Heart left ventricle (tissue), 16 donors: Measurements from ENCODE around the gene IFITM5. TPM values are rescaled to one million over a fixed set of nuclear protein-coding genes. Genes with fewer than 3 reads are reported as not detected.

Source experiments
- ATAC-seq, 4 donors: fragments of 200-7000 bp; cut with Tn5 transposase; one replicate each; pipeline ENCODE4 v1.9.1; 2020 to 2022; ENCODE audit warnings: moderate library complexity in 4 of 4, mild to moderate bottlenecking in 3 of 4, moderate number of reproducible peaks in 1 of 4
- DNase-seq, 5 donors: peaks; one replicate each; pipeline ENCODE4 v3.0.0-alpha.2; 2020
- H3K27ac ChIP-seq, 12 donors: fragments of 200-600 bp; sonication (generic) in 4 of 12; one replicate each; pipeline versions ENCODE4 v1.5.0 to v1.8.0; 2016 to 2022; ENCODE audit warnings: mild to moderate bottlenecking in 2 of 12
- H3K27me3 ChIP-seq, 9 donors: fragments of 200-600 bp; sonication (generic) in 2 of 9; one replicate each; pipeline versions ENCODE4 v1.5.1 to v1.8.0; 2016 to 2022; ENCODE audit warnings: mild to moderate bottlenecking in 3 of 9
- H3K36me3 ChIP-seq, 9 donors: fragments of 200-600 bp; sonication (generic) in 2 of 9; one replicate each; pipeline versions ENCODE4 v1.5.0 to v1.8.0; 2018 to 2022; ENCODE audit warnings: mild to moderate bottlenecking in 2 of 9
- H3K4me1 ChIP-seq, 12 donors: fragments of 200-600 bp; sonication (generic) in 4 of 12; one replicate each; pipeline versions ENCODE4 v1.5.0 to v1.8.0; 2016 to 2022; ENCODE audit warnings: mild to moderate bottlenecking in 3 of 12
- H3K4me3 ChIP-seq, 12 donors: fragments of 200-600 bp; sonication (generic) in 4 of 12; one replicate each; pipeline versions ENCODE4 v1.5.0 to v1.8.0; 2017 to 2022; ENCODE audit warnings: mild to moderate bottlenecking in 9 of 12, moderate library complexity in 4 of 12
- H3K9me3 ChIP-seq, 12 donors: fragments of 200-600 bp; sonication (generic) in 4 of 12; one replicate each; pipeline versions ENCODE4 v1.5.0 to v1.8.0; 2016 to 2022; ENCODE audit warnings: mild to moderate bottlenecking in 1 of 12
- POLR2A ChIP-seq, 2 donors: fragments of 450-650 bp; IDR thresholded peaks; one replicate each; pipeline ENCODE4 v1.6.1; 2017; ENCODE audit warnings: antibody characterized with exemption in 2 of 2, mild to moderate bottlenecking in 2 of 2, moderate library complexity in 2 of 2
- WGBS, 4 donors: extraction: QIAGEN DNeasy Blood & Tissue Kit in 2 of 4; methylation state at CpG; one replicate each; pipeline versions ENCODE4 v1.1.5 to v1.1.7; 2013 to 2018; 5-methylcytosine and 5-hydroxymethylcytosine counted together
- intact Hi-C, 10 donors: fragments of 100-400 bp; cut with DNase I; formaldehyde crosslinking; loops; one replicate each; pipeline versions ENCODE4 v1.11.1 to v1.14.2; 2022
- polyA plus RNA-seq, 2 donors: library from polyadenylated mRNA; stranded (reverse); fragments of 200-250 nt; gene quantifications; one replicate each; pipeline ENCODE4 v1.2.3, GENCODE V29; 2013
- total RNA-seq, 9 donors: library from RNA; depleted of rRNA in 2 of 9; stranded (reverse); fragments of >200 nt in 2 of 9; fragmentation: NEBNext Ultra II Directional in 3 of 9; extraction: Animal tissue kit (Norgen Biotek cat#: 25700) in 3 of 9; gene quantifications; one replicate each; pipeline versions ENCODE4 v1.1.0 to v1.2.4, GENCODE V29; 2016 to 2023
- TF ChIP-seq, protein P1 (sequence below), 12 donors: fragments of 200-600 bp; sonication (generic) in 4 of 12; IDR thresholded peaks; one replicate each; pipeline versions ENCODE4 v1.5.0 to v1.8.0; 2018 to 2022; ENCODE audit warnings: antibody characterized with exemption in 12 of 12, mild to moderate bottlenecking in 5 of 12
- donor health status: ischemic (EF 13 %, LVEDD 7.1; RV severe dilation, severe dysfunction).
- donor health status: healthy with polysubstance abuse.
- donor health status: DM: no; HTN: yes; CAD: no.
- donor health status: DM: no; HTN: no; CAD: no.
- donor health status: ischemic (EF 25% LVEDD 6.9; RV normal size, moderate dysfunction).
- donor health status: ischemic (EF 25% LVEDD 5.7; RV mildly dilated, moderate dysfunction).
- donor health status: healthy.
- donor health status: DM: yes; HTN: yes; CAD: no.
- donor health status: ischemic (EF 35%, LVEDD 5.7; RV mildly dilated, moderate dysfunction).
- donor health status: nonischemic (EF 11% LVEDD 7.7; RV severe dilation, severe dysfunction).
- donor health status: DM: yes; HTN: yes; CAD: no.
- donor health status: PGD.
- donor health status: ischemic (EF 29% LVEDD 5.4; RV normal size, mild dysfunction).
- donor health status: nonischemic (EF 23%, LVEDD 6.1; RV moderate dilation, normal function).

The IFITM5 gene
- total and polyA plus RNA-seq, 11 donors: not detected

DNA sequence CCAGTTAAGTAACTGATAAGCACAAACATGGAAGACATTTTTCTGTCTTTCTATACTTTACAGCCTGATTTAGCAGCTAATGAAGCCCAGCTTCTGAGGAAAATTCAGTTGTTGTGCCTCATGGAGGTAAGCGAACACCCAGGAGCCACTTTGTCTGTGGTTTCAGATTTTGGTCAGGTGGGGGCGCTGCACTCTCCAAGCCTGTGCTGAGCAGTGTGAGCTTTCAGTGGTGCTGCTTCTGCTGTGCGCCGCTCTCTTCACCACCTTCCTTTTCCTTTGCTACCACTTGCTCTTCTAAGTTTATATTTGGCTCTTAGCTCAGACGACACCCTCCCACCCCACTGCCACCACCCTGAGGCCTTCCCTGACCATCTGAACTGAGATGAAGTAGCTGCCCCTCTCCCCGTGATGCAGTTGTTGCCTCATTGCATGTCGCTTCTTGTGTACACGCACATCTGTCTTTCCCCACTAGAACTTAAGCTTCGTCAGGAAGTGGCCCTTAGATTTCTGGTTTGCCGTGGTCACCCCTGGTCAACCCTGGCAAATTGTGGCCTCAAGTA is 48.5 kb downstream of the IFITM5 start:
- ATAC-seq (peak; percentile 33 to 84 (median 77)), DNase-seq (peak; percentile 39 to 75 (median 54))
- WGBS, 4 donors: 77 to 85% (median 80%) methylated on average over 10 of the region's 10 CpGs
- intact Hi-C loops: loop anchor here in 3 of 10 donors (5.0 to 10.0 kb wide), 3 partner anchors 41 to 124 kb away; no protein-coding TSS in a partner anchor
- no peaks in the 10 kb centered on the region for H3K27me3 ChIP-seq
- H3K36me3 ChIP-seq: peaks cover 5 to 80% (median 77%) of the 10 kb centered on the region in 9 donors
- TF ChIP-seq, protein P1, sequence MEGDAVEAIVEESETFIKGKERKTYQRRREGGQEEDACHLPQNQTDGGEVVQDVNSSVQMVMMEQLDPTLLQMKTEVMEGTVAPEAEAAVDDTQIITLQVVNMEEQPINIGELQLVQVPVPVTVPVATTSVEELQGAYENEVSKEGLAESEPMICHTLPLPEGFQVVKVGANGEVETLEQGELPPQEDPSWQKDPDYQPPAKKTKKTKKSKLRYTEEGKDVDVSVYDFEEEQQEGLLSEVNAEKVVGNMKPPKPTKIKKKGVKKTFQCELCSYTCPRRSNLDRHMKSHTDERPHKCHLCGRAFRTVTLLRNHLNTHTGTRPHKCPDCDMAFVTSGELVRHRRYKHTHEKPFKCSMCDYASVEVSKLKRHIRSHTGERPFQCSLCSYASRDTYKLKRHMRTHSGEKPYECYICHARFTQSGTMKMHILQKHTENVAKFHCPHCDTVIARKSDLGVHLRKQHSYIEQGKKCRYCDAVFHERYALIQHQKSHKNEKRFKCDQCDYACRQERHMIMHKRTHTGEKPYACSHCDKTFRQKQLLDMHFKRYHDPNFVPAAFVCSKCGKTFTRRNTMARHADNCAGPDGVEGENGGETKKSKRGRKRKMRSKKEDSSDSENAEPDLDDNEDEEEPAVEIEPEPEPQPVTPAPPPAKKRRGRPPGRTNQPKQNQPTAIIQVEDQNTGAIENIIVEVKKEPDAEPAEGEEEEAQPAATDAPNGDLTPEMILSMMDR (IDR thresholded peaks at IDR 0.05): peak; percentile 40 to 69 (median 56)
- no peak for TF ChIP-seq POLR2A (IDR thresholded peaks at IDR 0.05)
- no peaks in the 10 kb centered on the region for H3K9me3 ChIP-seq
- H3K27ac ChIP-seq: no peak overlapping the region
- H3K4me3 ChIP-seq: no peak overlapping the region
- no peaks in the 10 kb centered on the region for H3K4me1 ChIP-seq

DNA sequence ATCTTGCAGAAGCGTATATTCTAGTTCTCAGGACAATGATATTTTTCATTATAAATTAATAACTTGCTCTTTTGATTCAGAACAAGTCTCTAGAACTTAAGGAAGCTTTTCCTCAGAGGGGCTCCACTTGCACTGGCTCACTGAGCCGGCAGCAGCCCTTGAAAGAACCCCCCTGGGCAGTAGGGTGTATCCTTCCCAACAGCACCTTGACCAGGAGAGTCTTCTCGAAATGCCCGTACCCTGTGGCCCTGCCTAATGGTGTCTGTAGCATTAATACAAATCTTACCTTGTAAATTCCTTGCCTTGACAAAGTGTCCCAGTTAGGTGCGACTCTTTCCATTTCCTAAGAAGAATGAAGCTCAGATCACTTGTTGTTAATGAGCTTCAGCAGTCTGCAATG is 49.1 kb downstream of the IFITM5 start:
- 76 to 87% (median 86%) methylated on average over 5 of the region's 5 CpGs for WGBS, 4 donors
- TF ChIP-seq, protein P1 (IDR thresholded peaks at IDR 0.05): no peak
- TF ChIP-seq POLR2A (IDR thresholded peaks at IDR 0.05): no peak
- Histone ChIP-seq H3K27ac (no peak overlapping the region), H3K36me3 (peaks cover 5 to 84% (median 80%) of the 10 kb centered on the region in 9 donors), H3K9me3 (no peaks in the 10 kb centered on the region), H3K4me3 (no peak overlapping the region), H3K4me1 (no peaks in the 10 kb centered on the region), H3K27me3 (no peaks in the 10 kb centered on the region)
- no peak for DNase-seq
- intact Hi-C loops: loop anchor here in 3 of 10 donors (5.0 to 10.0 kb wide), 3 partner anchors 42 to 125 kb away; no protein-coding TSS in a partner anchor
- ATAC-seq: no peak

DNA sequence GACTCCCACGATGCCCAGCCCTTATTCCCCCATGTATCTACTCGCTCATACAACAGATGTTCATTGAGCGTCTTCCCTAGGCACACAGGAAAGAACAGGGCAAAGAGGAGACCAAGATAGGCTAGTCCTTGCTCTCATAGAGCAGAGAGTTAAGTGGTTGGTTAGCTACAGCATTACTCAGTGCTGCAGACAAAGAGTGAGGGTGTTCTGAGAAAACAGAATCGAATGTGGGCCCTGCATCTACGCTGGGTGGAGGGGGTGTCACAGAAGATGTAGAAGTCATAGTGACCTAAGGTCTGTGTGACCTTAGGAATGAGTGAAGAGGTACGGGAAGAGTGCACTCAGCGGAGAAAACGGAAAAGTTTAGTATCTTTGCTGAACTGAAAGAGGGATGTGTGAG is 50.3 kb downstream of the IFITM5 start:
- no peak for ATAC-seq
- TF ChIP-seq, protein P1 (IDR thresholded peaks at IDR 0.05): no peak
- TF ChIP-seq POLR2A (IDR thresholded peaks at IDR 0.05): no peak
- no peaks in the 10 kb centered on the region for H3K4me1 ChIP-seq
- no peak overlapping the region for H3K27ac ChIP-seq
- intact Hi-C loops: no loop called here
- H3K4me3 ChIP-seq: no peak overlapping the region
- no peaks in the 10 kb centered on the region for H3K9me3 ChIP-seq
- WGBS, 4 donors: 80 to 95% (median 86%) methylated on average over 8 of the region's 8 CpGs
- DNase-seq: no peak
- peaks cover 8 to 96% (median 92%) of the 10 kb centered on the region in 9 donors for H3K36me3 ChIP-seq
- H3K27me3 ChIP-seq: no peaks in the 10 kb centered on the region

Other genes starting within 250 kb of the IFITM5 start
- gene SCGB1C1, start 106.4 kb downstream of the IFITM5 start, total RNA-seq: not detected
- gene SCGB1C1, start 106.4 kb downstream of the IFITM5 start, polyA plus RNA-seq: not detected
- 10 to 100 TPM; 16.4 to 32.2 (median 20.9) TPM for gene BET1L, start 92.1 kb downstream of the IFITM5 start, total RNA-seq
- 10 to 100 TPM; 12.9 to 28.0 TPM for gene BET1L, start 92.1 kb downstream of the IFITM5 start, polyA plus RNA-seq
- gene RIC8A, start 91.8 kb downstream of the IFITM5 start, total RNA-seq: 10 to 100 TPM; 48.7 to 94.1 (median 74.3) TPM
- 10 to 100 TPM; 32.7 to 99.5 TPM for gene RIC8A, start 91.8 kb downstream of the IFITM5 start, polyA plus RNA-seq
- gene SIRT3, start 63.2 kb downstream of the IFITM5 start, total RNA-seq: 10 to 100 TPM; 21.6 to 46.5 (median 27.8) TPM
- gene SIRT3, start 63.2 kb downstream of the IFITM5 start, polyA plus RNA-seq: 10 to 100 TPM; 21.2 to 23.6 TPM
- 100 to 1,000 TPM in 2 of 9 donors, 10 to 100 TPM in 7; 75.1 to 110 (median 87.5) TPM for gene PSMD13, start 62.5 kb downstream of the IFITM5 start, total RNA-seq
- 100 to 1,000 TPM; 119 to 140 TPM for gene PSMD13, start 62.5 kb downstream of the IFITM5 start, polyA plus RNA-seq
- gene NLRP6, start 21.1 kb downstream of the IFITM5 start, total RNA-seq: under 1 TPM in 4 of 9 donors, not detected in 5; 0.09 to 0.20 (median 0.16) TPM
- gene NLRP6, start 21.1 kb downstream of the IFITM5 start, polyA plus RNA-seq: under 1 TPM in 1 of 2 donors, not detected in 1; 0.14 TPM
- 10 to 100 TPM in 2 of 9 donors, 1 to 10 TPM in 7; 4.5 to 11.1 (median 6.2) TPM for gene PGGHG, start 10.4 kb downstream of the IFITM5 start, total RNA-seq
- 10 to 100 TPM in 1 of 2 donors, 1 to 10 TPM in 1; 9.4 to 15.7 TPM for gene PGGHG, start 10.4 kb downstream of the IFITM5 start, polyA plus RNA-seq
- 100 to 1,000 TPM; 116 to 412 (median 149) TPM for gene IFITM2, start 8.3 kb upstream of the IFITM5 start, total RNA-seq
- gene IFITM2, start 8.3 kb upstream of the IFITM5 start, polyA plus RNA-seq: 100 to 1,000 TPM; 270 to 501 TPM
- gene IFITM1, start 14.5 kb upstream of the IFITM5 start, total RNA-seq: 100 to 1,000 TPM in 6 of 9 donors, 10 to 100 TPM in 3; 61.3 to 277 (median 127) TPM
- 100 to 1,000 TPM; 158 to 278 TPM for gene IFITM1, start 14.5 kb upstream of the IFITM5 start, polyA plus RNA-seq
- 100 to 1,000 TPM; 144 to 781 (median 214) TPM for gene IFITM3, start 21.3 kb upstream of the IFITM5 start, total RNA-seq
- gene IFITM3, start 21.3 kb upstream of the IFITM5 start, polyA plus RNA-seq: 100 to 1,000 TPM; 501 to 873 TPM
- 1 to 10 TPM in 2 of 9 donors, under 1 TPM in 5, not detected in 2; 0.28 to 1.9 (median 0.67) TPM for gene B4GALNT4, start 70.0 kb upstream of the IFITM5 start, total RNA-seq
- gene B4GALNT4, start 70.0 kb upstream of the IFITM5 start, polyA plus RNA-seq: under 1 TPM; 0.68 to 0.91 TPM
- gene PKP3, start 94.7 kb upstream of the IFITM5 start, total RNA-seq: 1 to 10 TPM in 5 of 9 donors, under 1 TPM in 4; 0.15 to 2.0 (median 1.0) TPM
- gene PKP3, start 94.7 kb upstream of the IFITM5 start, polyA plus RNA-seq: under 1 TPM; 0.17 to 0.34 TPM
- 10 to 100 TPM; 22.6 to 65.6 (median 30.4) TPM for gene SIGIRR, start 115.5 kb upstream of the IFITM5 start, total RNA-seq
- gene SIGIRR, start 115.5 kb upstream of the IFITM5 start, polyA plus RNA-seq: 100 to 1,000 TPM in 1 of 2 donors, 10 to 100 TPM in 1; 41.2 to 105 TPM
- gene ANO9, start 142.5 kb upstream of the IFITM5 start, total RNA-seq: 1 to 10 TPM in 2 of 9 donors, under 1 TPM in 1, not detected in 6; 0.21 to 3.1 (median 2.7) TPM
- under 1 TPM; 0.07 to 0.19 TPM for gene ANO9, start 142.5 kb upstream of the IFITM5 start, polyA plus RNA-seq
- gene PTDSS2, start 150.8 kb upstream of the IFITM5 start, total RNA-seq: 10 to 100 TPM; 20.3 to 43.0 (median 25.7) TPM
- gene PTDSS2, start 150.8 kb upstream of the IFITM5 start, polyA plus RNA-seq: 10 to 100 TPM; 33.1 to 36.2 TPM
- 100 to 1,000 TPM; 132 to 247 (median 158) TPM for gene RNH1, start 207.7 kb upstream of the IFITM5 start, total RNA-seq
- gene RNH1, start 207.7 kb upstream of the IFITM5 start, polyA plus RNA-seq: 100 to 1,000 TPM in 1 of 2 donors, 10 to 100 TPM in 1; 58.2 to 207 TPM
- 10 to 100 TPM; 44.0 to 65.4 (median 55.6) TPM for gene HRAS, start 236.1 kb upstream of the IFITM5 start, total RNA-seq
- 10 to 100 TPM; 83.3 to 99.3 TPM for gene HRAS, start 236.1 kb upstream of the IFITM5 start, polyA plus RNA-seq
- under 1 TPM in 7 of 9 donors, not detected in 2; 0.07 to 0.35 (median 0.20) TPM for gene LRRC56, start 238.0 kb upstream of the IFITM5 start, total RNA-seq
- under 1 TPM; 0.19 to 0.30 TPM for gene LRRC56, start 238.0 kb upstream of the IFITM5 start, polyA plus RNA-seq